PFSK-1 (cell line): ENCODE results near the gene OTOP3.

Experiments
- POLR2AphosphoS5 ChIP-seq: IDR thresholded peaks from 2 replicates; pipeline ENCODE4 v1.6.1; 2012; ENCODE audit warnings: low read depth, mild to moderate bottlenecking, control low read depth, low read length, moderate library complexity
- SIN3A ChIP-seq: IDR thresholded peaks from 2 replicates; pipeline ENCODE4 v1.6.1; 2012; ENCODE audit warnings: mild to moderate bottlenecking, low read length, moderate library complexity, borderline replicate concordance; ENCODE audit not compliant: insufficient read depth

DNA sequence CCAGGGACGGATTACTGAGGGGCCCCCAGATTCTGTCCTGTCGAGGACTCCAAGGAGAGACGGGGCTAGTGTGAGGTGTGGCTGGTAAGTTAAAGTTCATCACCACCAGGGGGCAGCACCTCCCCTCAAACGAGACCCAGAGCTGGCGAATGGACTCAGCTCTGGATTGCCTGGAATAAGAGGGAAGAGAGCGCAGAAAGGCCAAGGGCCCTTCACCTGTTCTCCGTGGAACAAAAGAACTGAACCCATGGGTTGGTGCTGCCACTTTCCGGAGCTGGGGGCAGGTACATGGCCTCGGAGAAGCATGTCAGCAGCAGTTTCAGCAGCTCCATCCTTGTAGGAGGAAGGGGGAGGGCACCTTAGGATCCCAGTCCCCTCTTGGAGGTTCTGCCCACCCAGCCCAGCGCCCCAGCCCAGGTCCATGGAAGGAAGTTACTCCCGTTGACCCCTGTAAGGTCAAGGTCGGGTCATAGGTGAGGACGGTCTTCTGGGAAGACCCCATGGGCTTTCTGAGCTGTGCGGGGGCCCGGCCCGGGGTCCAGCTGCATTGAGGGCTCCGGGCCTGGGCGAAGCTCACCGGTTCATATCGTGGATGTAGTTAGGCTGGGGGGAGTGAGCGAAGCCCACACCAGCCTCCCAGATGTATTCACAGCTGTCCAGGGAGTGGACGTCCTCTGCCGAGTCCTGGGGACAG is 26.1 kb downstream of the OTOP3 start:
- no peak for TF ChIP-seq SIN3A
- TF ChIP-seq POLR2AphosphoS5, result no peak
